GM12878 (cell line): ENCODE measurements around the gene RNF115. TPM values are rescaled to one million over a fixed set of nuclear protein-coding genes. Genes with fewer than 3 reads are reported as not detected.
"Not testable (repeated sequence)": the region's sequence is repeated elsewhere in the genome, so short reads cannot be mapped to it uniquely, and the experiment has no call there.

Source experiments
- ATAC-seq: fragments of 200-7000 bp; cut with Tn5 transposase; 3 replicates; pipeline ENCODE4 v1.9.1; 2020; ENCODE audit warnings: mild to moderate bottlenecking, moderate library complexity
- BruUV-seq: library from RNA; stranded (reverse); fragments of 400-500 nt; replicated peaks from 2 replicates; lab custom pipeline; 2021; lab: Mats Ljungman, UMichigan
- CTCF ChIA-PET: fragments of 300-600 bp; sonication (Branson Sonifier 250); formaldehyde crosslinking; extraction: SDS; loops from one replicate; lab custom pipeline; 2021; ENCODE audit warnings: inconsistent platforms; lab: Yijun Ruan, JAX
- POLR2A ChIA-PET: fragments of 350-600 bp; formaldehyde crosslinking; extraction: SDS; loops from one replicate; lab custom pipeline; 2021; ENCODE audit warnings: inconsistent platforms; lab: Charles Lee
- RAD21 ChIA-PET: fragments of 300-600 bp; sonication (Branson Sonifier 250); formaldehyde crosslinking; loops from one replicate; lab custom pipeline; 2023; ENCODE audit warnings: antibody characterized with exemption; ENCODE audit not compliant: unreplicated experiment; lab: Charles Lee
- SMC1A ChIA-PET: fragments of 300-600 bp; sonication (Branson Sonifier 250); formaldehyde crosslinking; loops from one replicate; lab custom pipeline; 2023; ENCODE audit not compliant: unreplicated experiment, uncharacterized antibody; lab: Charles Lee
- DNase-seq: peaks from one replicate; pipeline ENCODE4 v3.0.0-alpha.2; 2011; ENCODE audit warnings: low read depth, low spot score
- FAIRE-seq: peaks from 3 replicates; lab custom pipeline; 2011; peaks lifted over from hg19 to GRCh38; lab: Jason Lieb, UNC
- H2AFZ ChIP-seq: 2 replicates; pipeline ENCODE4 v1.6.0; 2011; ENCODE audit warnings: low read depth, low read length, control low read depth; ENCODE audit not compliant: control insufficient read depth
- H3K27ac ChIP-seq: 2 replicates; pipeline ENCODE4 v1.5.1; 2011; ENCODE audit warnings: control low read depth; ENCODE audit not compliant: control insufficient read depth, insufficient read depth
- H3K27me3 ChIP-seq, 2 experiments: replicated peaks in 1 of 2; 2 replicates each; pipeline versions ENCODE4 v1.6.0 to v1.6.1; 2011; ENCODE audit warnings: low read length in 1 of 2; ENCODE audit not compliant: control insufficient read depth in 2 of 2, insufficient read depth in 2 of 2
- H3K36me3 ChIP-seq, 2 experiments: 2 replicates each; pipeline ENCODE4 v1.5.1; 2011; ENCODE audit warnings: low read length in 1 of 2; ENCODE audit not compliant: control insufficient read depth in 2 of 2, insufficient read depth in 2 of 2
- H3K4me1 ChIP-seq: 2 replicates; pipeline ENCODE4 v1.6.1; 2011; ENCODE audit warnings: mild to moderate bottlenecking, low read length, moderate library complexity, mixed read lengths; ENCODE audit not compliant: control insufficient read depth, insufficient read depth
- H3K4me2 ChIP-seq: 2 replicates; pipeline ENCODE4 v1.6.0; 2011; ENCODE audit warnings: control low read depth; ENCODE audit not compliant: control insufficient read depth, insufficient read depth
- H3K4me3 ChIP-seq: fragments of 200-600 bp; sonication (generic); 2 replicates; pipeline ENCODE4 v1.5.1; 2016
- H3K79me2 ChIP-seq: 2 replicates; pipeline ENCODE4 v1.6.0; 2011; ENCODE audit warnings: low read length; ENCODE audit not compliant: control insufficient read depth, insufficient read depth
- H3K9ac ChIP-seq: 2 replicates; pipeline ENCODE4 v1.8.0; 2011; ENCODE audit warnings: low read length, control low read depth, mixed read lengths; ENCODE audit not compliant: control insufficient read depth, insufficient read depth
- H3K9me3 ChIP-seq: replicated peaks from 3 replicates; pipeline ENCODE4 v1.5.1; 2011; ENCODE audit warnings: mild to moderate bottlenecking, low read length; ENCODE audit not compliant: control insufficient read depth, insufficient read depth
- H4K20me1 ChIP-seq: 2 replicates; pipeline ENCODE4 v1.6.0; 2011; ENCODE audit not compliant: control insufficient read depth, insufficient read depth
- CHD1 ChIP-seq: IDR thresholded peaks from 2 replicates; pipeline ENCODE4 v1.6.1; 2012; ENCODE audit warnings: low read depth, low read length, improper control_type of control experiment
- YY1 ChIP-seq: IDR thresholded peaks from 2 replicates; pipeline ENCODE4 v1.6.1; 2011; ENCODE audit warnings: low read depth, mild to moderate bottlenecking, low read length
- WGBS: methylation state at CpG from one replicate; pipeline ENCODE4 v1.1.6; 2016; ENCODE audit warnings: low lambda C conversion rate; ENCODE audit not compliant: insufficient replicate concordance, insufficient coverage; ENCODE audit errors: missing lambda C conversion rate; 5-methylcytosine and 5-hydroxymethylcytosine counted together
- in situ Hi-C: fragments of 300-500 bp; cut with MboI; formaldehyde crosslinking; loops from 9 replicates; pipeline ENCODE4 v1.14.3; 2018; ENCODE audit warnings: mixed read lengths
- intact Hi-C: fragments of 100-400 bp; cut with micrococcal nuclease; formaldehyde crosslinking; loops from one replicate; pipeline ENCODE4 v1.14.2; 2022; ENCODE audit not compliant: unreplicated experiment
- polyA plus RNA-seq, 11 experiments: library from polyadenylated mRNA; depleted of rRNA in 4 of 11; unstranded in 6 of 11; stranded (reverse) in 5 of 11; fragments of >200 nt; fragmentation: Nextera tagmentation in 4 of 11; fragmentation: Illumina TruSeq in 1 of 11; extraction: Ambion mirVana in 4 of 11; extraction: Trizol in 1 of 11; gene quantifications; 1 replicate in 1 of 11; 2 replicates in 10 of 11; pipeline versions ENCODE4 v1.2.1 to v1.2.3, GENCODE V29; 2011 to 2016; ENCODE audit warnings: inconsistent platforms in 2 of 11, missing spikeins in 2 of 11, low read depth in 1 of 11
- total RNA-seq, 4 experiments: library from RNA; depleted of rRNA in 3 of 4; stranded (reverse); fragments of >200 nt in 3 of 4; fragmentation: Illumina TruSeq in 1 of 4; extraction: Trizol in 1 of 4; gene quantifications; 2 replicates each; pipeline versions ENCODE4 v1.2.1 to v1.2.3, GENCODE V29; 2013 to 2021
- TF ChIP-seq, protein P1 (sequence below): fragments of 450-650 bp; IDR thresholded peaks from 2 replicates; pipeline ENCODE4 v1.6.1; 2016; ENCODE audit warnings: mild to moderate bottlenecking, moderate library complexity, borderline replicate concordance

Gene RNF115
- total and polyA plus RNA-seq, 10 of the 15 experiments (the other 5 are each of a cell fraction or from before 2014, with no cell fraction given), result 3.4 to 22.0 (median 12.9) TPM

- no peak for TF ChIP-seq CHD1
- TF ChIP-seq YY1, result no peak
- TF ChIP-seq, protein P1, sequence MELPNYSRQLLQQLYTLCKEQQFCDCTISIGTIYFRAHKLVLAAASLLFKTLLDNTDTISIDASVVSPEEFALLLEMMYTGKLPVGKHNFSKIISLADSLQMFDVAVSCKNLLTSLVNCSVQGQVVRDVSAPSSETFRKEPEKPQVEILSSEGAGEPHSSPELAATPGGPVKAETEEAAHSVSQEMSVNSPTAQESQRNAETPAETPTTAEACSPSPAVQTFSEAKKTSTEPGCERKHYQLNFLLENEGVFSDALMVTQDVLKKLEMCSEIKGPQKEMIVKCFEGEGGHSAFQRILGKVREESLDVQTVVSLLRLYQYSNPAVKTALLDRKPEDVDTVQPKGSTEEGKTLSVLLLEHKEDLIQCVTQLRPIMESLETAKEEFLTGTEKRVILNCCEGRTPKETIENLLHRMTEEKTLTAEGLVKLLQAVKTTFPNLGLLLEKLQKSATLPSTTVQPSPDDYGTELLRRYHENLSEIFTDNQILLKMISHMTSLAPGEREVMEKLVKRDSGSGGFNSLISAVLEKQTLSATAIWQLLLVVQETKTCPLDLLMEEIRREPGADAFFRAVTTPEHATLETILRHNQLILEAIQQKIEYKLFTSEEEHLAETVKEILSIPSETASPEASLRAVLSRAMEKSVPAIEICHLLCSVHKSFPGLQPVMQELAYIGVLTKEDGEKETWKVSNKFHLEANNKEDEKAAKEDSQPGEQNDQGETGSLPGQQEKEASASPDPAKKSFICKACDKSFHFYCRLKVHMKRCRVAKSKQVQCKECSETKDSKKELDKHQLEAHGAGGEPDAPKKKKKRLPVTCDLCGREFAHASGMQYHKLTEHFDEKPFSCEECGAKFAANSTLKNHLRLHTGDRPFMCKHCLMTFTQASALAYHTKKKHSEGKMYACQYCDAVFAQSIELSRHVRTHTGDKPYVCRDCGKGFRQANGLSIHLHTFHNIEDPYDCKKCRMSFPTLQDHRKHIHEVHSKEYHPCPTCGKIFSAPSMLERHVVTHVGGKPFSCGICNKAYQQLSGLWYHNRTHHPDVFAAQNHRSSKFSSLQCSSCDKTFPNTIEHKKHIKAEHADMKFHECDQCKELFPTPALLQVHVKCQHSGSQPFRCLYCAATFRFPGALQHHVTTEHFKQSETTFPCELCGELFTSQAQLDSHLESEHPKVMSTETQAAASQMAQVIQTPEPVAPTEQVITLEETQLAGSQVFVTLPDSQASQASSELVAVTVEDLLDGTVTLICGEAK, result no peak
Observed at GRCh38 chr1:145729196-145729595, 94.7 kb downstream of the RNF115 start (continued).

DNA sequence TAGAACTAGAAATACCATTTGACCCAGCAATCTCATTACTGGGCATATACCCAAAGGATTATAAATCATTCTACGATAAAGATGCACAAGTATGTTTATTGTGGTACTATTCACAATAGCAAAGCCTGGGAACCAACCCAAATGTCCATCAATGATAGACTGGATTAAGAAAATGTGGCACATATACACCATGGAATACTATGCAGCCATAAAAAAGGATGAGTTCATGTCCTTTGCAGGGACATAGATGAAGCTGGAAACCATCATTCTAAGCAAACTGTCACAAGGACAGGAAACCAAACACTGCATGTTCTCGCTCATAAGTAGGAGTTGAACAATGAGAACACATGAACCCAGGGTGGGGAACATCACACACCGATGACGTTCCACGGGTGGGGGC is 97.7 kb downstream of the RNF115 start:
- H4K20me1 ChIP-seq, ATAC-seq, H2AFZ ChIP-seq, H3K4me3 ChIP-seq, intact Hi-C loops, H3K27ac ChIP-seq, H3K79me2 ChIP-seq, H3K4me1 ChIP-seq, DNase-seq, H3K36me3 ChIP-seq, RAD21 ChIA-PET, SMC1A ChIA-PET, H3K4me2 ChIP-seq, H3K9me3 ChIP-seq, BruUV-seq, in situ Hi-C loops, H3K27me3 ChIP-seq, FAIRE-seq, POLR2A ChIA-PET, H3K9ac ChIP-seq: not testable (repeated sequence)
- CTCF ChIA-PET, result interaction anchor here (0.9 kb wide), 1 partner anchor 12 kb away, joined by 3 read pairs; no protein-coding TSS in a partner anchor
- WGBS, result 92% methylated on average over 5 of the region's 5 CpGs
